GM13977 (cell line): ENCODE data around the gene DCTPP1.

Experiments
- DNase-seq: peaks from one replicate; pipeline ENCODE4 v3.0.0; 2012; ENCODE audit warnings: low spot score
- CTCF ChIP-seq: IDR thresholded peaks from 2 replicates; pipeline ENCODE4 v1.5.1; 2012; ENCODE audit warnings: mild to moderate bottlenecking, control low read depth; ENCODE audit not compliant: insufficient read depth; ENCODE audit errors: extremely low read depth, missing control alignments
- in situ Hi-C: fragments of 300-500 bp; cut with MboI; formaldehyde crosslinking; loops from one replicate; pipeline ENCODE4 v1.12.0; 2022; ENCODE audit warnings: low sequenced_read_pairs, low pct_unique_long_range_greater_than_20kb, mixed read lengths, inconsistent platforms; ENCODE audit not compliant: unreplicated experiment

Gene DCTPP1

GRCh38 chr16:30446203-30446595 is 16.4 kb upstream of the DCTPP1 start:
- in situ Hi-C loops = no loop called here
- no peak for TF ChIP-seq CTCF
- DNase-seq = no peak

GRCh38 chr16:30445408-30446202 is 15.8 kb upstream of the DCTPP1 start, which contains the start of gene SEPHS2:
TSS of gene SEPHS2 (minus strand) at chr16:30445874. CDS start at chr16:30445727, 147 bp downstream.
- TF ChIP-seq CTCF = peak; percentile 66
- peak; percentile 96 for DNase-seq
- in situ Hi-C loops = no loop called here

GRCh38 chr16:30445149-30445407 is 15.2 kb upstream of the DCTPP1 start:
- DNase-seq = no peak
- TF ChIP-seq CTCF = no peak
- in situ Hi-C loops = no loop called here

GRCh38 chr16:30444231-30445148 is 14.7 kb upstream of the DCTPP1 start:
- in situ Hi-C loops = no loop called here
- no peak for DNase-seq
- TF ChIP-seq CTCF = no peak

- no peak for TF ChIP-seq CTCF
- in situ Hi-C loops = no loop called here
- DNase-seq = no peak
Measured at GRCh38 chr16:30443631-30444030, 13.8 kb upstream of the DCTPP1 start.

- no peak for TF ChIP-seq CTCF
- in situ Hi-C loops = loop anchor here (10.0 kb wide), 1 partner anchor 165 kb away; no protein-coding TSS in a partner anchor
- DNase-seq = no peak
Measured at GRCh38 chr16:30439720-30440348, 10.0 kb upstream of the DCTPP1 start.
